Adipose tissue (tissue), 3 donors: ENCODE results near the gene GAB2. TPM values are rescaled to one million over a fixed set of nuclear protein-coding genes. Genes with fewer than 3 reads are reported as not detected.
"Not testable (repeated sequence)": the region's sequence is repeated elsewhere in the genome, so short reads cannot be mapped to it uniquely, and the experiment has no call there.

Experiments
- H3K27ac ChIP-seq: one replicate; pipeline ENCODE4 v1.5.1; 2013; ENCODE audit warnings: low read depth, low read length
- WGBS, 3 donors: extraction: QIAGEN DNeasy Blood & Tissue Kit; methylation state at CpG; one replicate each; pipeline ENCODE4 v1.1.7; 2013; 5-methylcytosine and 5-hydroxymethylcytosine counted together
- polyA plus RNA-seq, 3 donors: library from polyadenylated mRNA; stranded (reverse); fragments of 200-250 nt; gene quantifications; one replicate each; pipeline ENCODE4 v1.2.3, GENCODE V29; 2013
- donor health status: healthy with polysubstance abuse.
- donor health status: Bipolar disorder and iron deficiency.
- donor health status: healthy.

Gene GAB2
- polyA plus RNA-seq, 3 donors = 5.3 to 24.9 (median 22.8) TPM

GRCh38 chr11:78251083-78251775 lies 166.4 kb downstream of the GAB2 start:
- WGBS, 3 donors = 23 to 45% (median 35%) methylated on average over 1 of the region's 1 CpG

DNA sequence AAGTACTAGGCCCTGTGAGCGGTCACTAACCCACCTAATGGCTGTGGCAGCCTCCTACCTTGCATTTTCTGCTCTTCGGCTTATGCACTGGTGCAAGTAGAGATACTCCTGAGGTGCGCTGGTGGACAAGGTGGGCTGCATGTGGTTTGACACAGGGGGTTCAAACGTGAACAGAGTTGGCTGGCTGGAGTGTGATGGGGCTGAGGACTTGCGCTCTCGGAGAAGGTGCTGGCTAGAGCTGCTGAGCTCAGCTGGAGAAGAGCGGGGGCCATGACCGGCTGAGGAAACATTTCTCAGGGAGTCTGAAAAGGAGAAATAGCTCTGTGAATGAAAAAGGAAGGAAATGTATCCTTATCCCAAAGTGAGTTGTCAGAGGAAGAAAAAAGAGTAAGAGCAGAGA lies 167.5 kb downstream of the GAB2 start:
- H3K27ac ChIP-seq = no peak overlapping the region
- 93 to 96% (median 95%) methylated on average over 8 of the region's 8 CpGs for WGBS, 3 donors

More at GRCh38 chr11:78251083-78251775, 166.4 kb downstream of the GAB2 start:
- no peak overlapping the region for H3K27ac ChIP-seq

DNA sequence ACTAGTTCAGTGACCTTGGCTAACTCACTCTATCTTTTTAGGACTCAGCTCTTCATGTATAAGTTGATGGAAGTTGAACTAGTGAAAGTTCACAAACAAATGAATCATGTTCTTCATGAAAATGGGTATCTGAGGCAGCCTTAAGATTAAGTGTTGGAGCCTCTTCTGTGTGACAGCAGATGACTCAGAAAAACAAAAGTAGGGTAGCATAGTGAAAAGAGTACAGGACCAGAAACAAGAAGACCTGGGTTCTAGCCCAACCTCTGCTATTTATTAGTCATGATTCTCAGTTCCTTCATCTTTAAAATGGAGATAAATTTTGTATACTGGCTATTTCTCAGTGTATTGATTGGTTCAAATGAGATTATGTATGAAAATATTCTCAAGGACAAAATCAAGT lies 168.7 kb downstream of the GAB2 start:
- no peak overlapping the region for H3K27ac ChIP-seq

- 94 to 95% (median 95%) methylated on average over 3 of the region's 3 CpGs for WGBS, 3 donors
- no peak overlapping the region for H3K27ac ChIP-seq
These were observed 169.4 kb downstream of the GAB2 start for GRCh38 chr11:78248191-78248590.

- 22 to 76% (median 29%) methylated on average over 4 of the region's 4 CpGs for WGBS, 3 donors
- H3K27ac ChIP-seq = no peak overlapping the region
These were observed 172.9 kb downstream of the GAB2 start for GRCh38 chr11:78244546-78245255.

- WGBS, 3 donors = 59 to 91% (median 64%) methylated on average over 2 of the region's 2 CpGs
- no peak overlapping the region for H3K27ac ChIP-seq
These were observed 173.5 kb downstream of the GAB2 start for GRCh38 chr11:78244080-78244479.

DNA sequence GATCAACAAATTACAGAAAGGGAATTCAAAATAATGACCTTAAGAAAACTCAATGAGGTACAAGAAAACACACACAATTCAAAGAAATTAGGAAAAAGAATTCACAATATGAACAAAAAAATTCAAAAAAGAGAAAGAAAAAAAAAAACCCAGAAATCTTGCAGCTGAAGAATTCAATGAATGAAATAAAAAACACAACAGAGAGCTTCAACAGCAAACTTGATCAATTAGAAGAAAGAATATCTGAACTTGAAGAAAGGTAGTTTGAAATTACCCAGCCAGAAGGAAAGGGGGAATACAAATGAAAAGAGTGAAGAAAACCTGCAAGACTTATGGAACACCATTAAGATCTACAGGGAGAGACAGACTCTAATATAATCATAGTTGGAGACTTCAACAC lies 176.1 kb downstream of the GAB2 start:
- no peak overlapping the region for H3K27ac ChIP-seq

DNA sequence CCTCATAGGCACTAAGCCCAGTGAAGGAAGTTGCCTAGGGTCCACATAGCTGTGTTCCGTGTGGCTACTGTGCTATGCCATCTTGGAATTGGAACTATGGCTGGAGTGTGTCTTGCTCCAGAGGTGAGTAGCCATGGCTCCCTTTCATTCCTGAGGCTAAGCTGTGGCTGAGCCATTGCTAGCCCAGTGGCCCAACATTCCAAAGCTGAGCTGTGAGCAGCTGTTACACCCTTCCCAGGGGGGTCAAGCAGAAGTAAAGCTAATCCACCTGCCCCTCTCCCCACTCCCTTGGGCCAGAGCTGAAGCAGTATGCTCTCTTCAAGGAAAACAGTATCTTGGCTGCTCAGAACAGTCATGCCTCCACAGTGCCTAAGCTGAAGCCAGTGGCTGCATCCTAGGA lies 177.8 kb downstream of the GAB2 start:
- no peak overlapping the region for H3K27ac ChIP-seq
- WGBS, 3 donors = 91 to 98% (median 94%) methylated on average over 1 of the region's 1 CpG

DNA sequence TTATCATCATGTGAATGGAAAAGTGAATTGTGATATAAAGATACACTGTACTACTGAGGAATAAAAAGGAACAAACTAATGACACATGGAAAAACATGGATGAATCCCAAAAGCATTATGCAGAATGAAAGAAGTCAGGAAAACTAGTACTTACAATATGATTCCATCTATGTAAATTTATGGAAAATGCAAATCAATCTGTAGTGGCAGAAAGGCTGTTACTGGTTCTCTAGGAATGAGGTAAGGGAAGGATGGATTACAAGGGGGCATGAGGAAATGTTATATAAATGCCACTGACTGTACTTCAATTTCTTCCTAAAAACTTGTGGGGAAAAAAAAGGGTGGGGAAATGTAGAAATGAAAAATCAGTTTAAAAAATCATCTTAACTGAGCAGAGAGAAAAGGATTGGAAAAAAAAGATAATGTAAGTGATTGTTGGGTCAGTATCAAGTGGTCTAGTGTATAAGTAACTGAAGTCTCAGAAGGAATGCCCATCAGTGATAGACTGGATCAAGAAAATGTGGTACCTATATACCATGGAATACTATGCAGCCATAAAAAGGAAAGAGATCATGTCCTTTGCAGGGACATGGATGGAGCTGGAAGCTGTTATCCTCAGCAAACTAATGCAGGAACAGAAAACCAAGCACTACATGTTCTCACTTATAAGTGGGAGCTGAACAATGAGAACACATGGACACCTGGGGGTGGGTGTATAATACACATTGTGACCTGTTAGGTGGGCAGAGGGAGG lies 180.2 kb downstream of the GAB2 start:
- no peak overlapping the region for H3K27ac ChIP-seq

DNA sequence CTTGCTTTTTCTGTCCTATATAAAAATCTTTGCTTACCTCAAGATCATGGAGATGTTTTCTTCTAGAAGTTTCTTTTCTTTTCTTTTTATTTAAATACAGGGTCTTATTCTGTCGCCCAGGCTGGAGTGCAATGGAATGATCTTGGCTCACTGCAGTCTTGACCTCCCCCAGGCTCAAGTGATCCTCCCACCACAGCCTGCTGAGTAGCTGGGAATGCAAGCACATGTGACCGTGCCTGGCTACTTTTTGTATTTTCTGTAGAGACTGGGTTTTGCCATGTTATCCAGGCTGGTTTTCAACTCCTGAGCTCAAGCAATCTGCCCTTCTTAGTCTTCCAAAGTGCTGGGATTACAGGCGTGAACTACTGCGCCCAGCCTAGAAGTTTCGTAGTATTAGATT lies 183.6 kb downstream of the GAB2 start:
- 82 to 91% (median 88%) methylated on average over 5 of the region's 5 CpGs for WGBS, 3 donors
- H3K27ac ChIP-seq = no peak overlapping the region

DNA sequence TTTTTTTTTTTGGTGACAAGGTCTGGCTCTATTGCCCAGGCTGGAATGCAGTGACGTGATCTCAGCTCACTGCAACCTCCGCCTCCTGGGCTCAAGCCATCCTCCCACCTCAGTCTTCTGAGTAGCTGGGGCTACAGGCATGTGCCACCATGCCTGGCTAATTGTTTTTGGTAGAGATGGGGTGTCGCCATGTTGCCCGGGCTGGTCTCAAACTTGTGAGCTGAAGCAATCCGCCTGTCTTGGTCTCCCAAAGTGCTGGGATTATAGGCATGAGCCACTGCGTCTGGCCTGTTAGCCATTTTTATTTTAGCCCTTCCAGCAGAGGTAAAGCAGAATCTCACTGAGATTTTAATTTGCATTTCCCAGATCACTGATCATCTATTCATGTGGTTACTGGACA lies 184.6 kb downstream of the GAB2 start:
- not testable (repeated sequence) for H3K27ac ChIP-seq
- WGBS, 3 donors = 95 to 99% (median 96%) methylated on average over 6 of the region's 6 CpGs

DNA sequence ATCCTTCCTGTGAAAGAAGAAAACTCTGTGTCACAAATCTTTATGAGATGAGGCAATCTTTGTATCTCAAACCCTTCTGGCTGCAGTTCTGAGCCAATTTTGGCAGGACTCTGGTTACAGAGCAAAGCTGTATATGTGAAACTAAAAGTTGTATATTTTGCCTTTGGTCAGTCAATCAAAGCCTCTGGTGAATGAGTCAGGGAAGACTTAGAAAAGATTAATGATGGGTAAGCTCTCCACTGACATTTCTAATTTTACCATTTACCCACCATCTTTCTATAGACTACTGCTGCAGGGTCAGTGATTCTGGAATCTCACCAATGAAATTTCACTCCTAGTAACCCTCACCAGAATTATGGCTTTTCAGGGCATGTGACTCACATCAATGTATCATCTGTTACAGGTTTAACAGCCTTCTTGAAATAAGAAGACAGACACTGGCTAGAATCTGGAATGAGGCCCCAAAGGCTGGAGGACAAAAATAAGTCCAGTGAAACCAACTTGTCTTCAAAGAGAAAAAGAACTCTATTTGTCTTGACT lies 185.6 kb downstream of the GAB2 start:
- H3K27ac ChIP-seq = peak overlapping the region; percentile 17

GRCh38 chr11:78230161-78230877 lies 187.3 kb downstream of the GAB2 start:
- WGBS, 3 donors = 72 to 91% (median 79%) methylated on average over 7 of the region's 7 CpGs
- H3K27ac ChIP-seq = no peak overlapping the region

DNA sequence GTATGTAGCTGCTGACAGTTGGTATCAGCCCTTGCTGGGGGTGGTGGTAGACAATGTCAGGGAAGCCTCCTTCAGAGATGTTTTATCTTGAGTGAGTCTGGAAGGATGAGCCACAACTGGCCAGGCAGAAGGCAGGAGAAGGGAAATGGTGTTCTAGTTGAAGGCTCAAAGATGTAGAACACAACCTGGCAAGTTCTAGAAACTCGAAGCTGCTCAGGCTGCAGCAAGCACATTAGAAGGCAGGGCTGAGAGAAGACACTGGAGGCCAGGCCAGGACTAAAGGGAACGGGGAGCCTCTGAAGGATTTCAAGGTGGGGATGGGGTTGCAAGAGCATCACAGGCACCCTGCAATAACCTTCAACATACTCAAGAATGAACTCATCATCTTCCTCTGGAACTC lies 188.5 kb downstream of the GAB2 start:
- H3K27ac ChIP-seq = no peak overlapping the region
- 85 to 97% (median 95%) methylated on average over 2 of the region's 2 CpGs for WGBS, 3 donors

DNA sequence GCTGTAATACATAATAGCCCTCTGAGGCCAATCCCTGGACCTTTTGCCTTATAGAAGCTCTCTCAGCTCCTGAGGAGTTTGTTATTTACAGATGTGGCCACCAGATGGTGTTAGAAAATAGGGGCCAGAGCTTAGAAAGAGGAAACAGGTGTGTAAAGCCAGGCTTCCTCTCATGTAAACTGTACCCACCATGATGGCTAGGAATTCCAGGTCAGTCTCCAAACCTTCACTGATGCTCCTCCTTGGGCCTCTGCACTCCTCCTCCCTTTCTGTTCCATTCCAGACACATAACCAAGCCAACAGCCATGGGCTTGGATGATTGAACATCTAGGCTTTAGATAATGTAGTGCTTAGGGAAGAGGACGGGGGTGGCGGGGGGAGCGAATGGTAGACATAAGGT lies 189.2 kb downstream of the GAB2 start:
- H3K27ac ChIP-seq = no peak overlapping the region
- WGBS, 3 donors = 94 to 100% (median 97%) methylated on average over 3 of the region's 3 CpGs

- 91 to 95% (median 91%) methylated on average over 4 of the region's 4 CpGs for WGBS, 3 donors
- no peak overlapping the region for H3K27ac ChIP-seq
These were observed 189.7 kb downstream of the GAB2 start for GRCh38 chr11:78227921-78228320.

GRCh38 chr11:78226684-78227680 lies 190.6 kb downstream of the GAB2 start:
- 87 to 94% (median 90%) methylated on average over 12 of the region's 12 CpGs for WGBS, 3 donors
- H3K27ac ChIP-seq = no peak overlapping the region
